GM15510 (cell line): ENCODE data around the gene OBSL1.

ENCODE experiments used
- POLR2A ChIP-seq: IDR thresholded peaks from 3 replicates; pipeline ENCODE4 v1.6.1; 2011; ENCODE audit warnings: borderline replicate concordance; ENCODE audit not compliant: insufficient read length; ENCODE audit errors: extremely low read depth

OBSL1 gene

GRCh38 chr2:219514196-219514761 lies 57.1 kb downstream of the OBSL1 start, which contains the start of gene ASIC4:
ASIC4 (plus strand) TSS chr2:219514482; CDS start chr2:219514725, 243 bp downstream.
- no peak for TF ChIP-seq POLR2A

- TF ChIP-seq POLR2A: no peak
Observed at GRCh38 chr2:219513787-219514186, 57.6 kb downstream of the OBSL1 start.

- no peak for TF ChIP-seq POLR2A
Observed at GRCh38 chr2:219512524-219513216, 58.7 kb downstream of the OBSL1 start.

GRCh38 chr2:219511547-219512325 lies 59.6 kb downstream of the OBSL1 start:
- no peak for TF ChIP-seq POLR2A

- no peak for TF ChIP-seq POLR2A
Observed at GRCh38 chr2:219510512-219511135, 60.7 kb downstream of the OBSL1 start.

GRCh38 chr2:219509780-219510511 lies 61.4 kb downstream of the OBSL1 start:
- TF ChIP-seq POLR2A: no peak

- TF ChIP-seq POLR2A: no peak
Observed at GRCh38 chr2:219508971-219509779, 62.2 kb downstream of the OBSL1 start.

GRCh38 chr2:219508444-219508734 lies 63.0 kb downstream of the OBSL1 start:
- TF ChIP-seq POLR2A: no peak

- no peak for TF ChIP-seq POLR2A
Observed at GRCh38 chr2:219507581-219508443, 63.5 kb downstream of the OBSL1 start.

GRCh38 chr2:219506802-219507526 lies 64.4 kb downstream of the OBSL1 start:
- no peak for TF ChIP-seq POLR2A

GRCh38 chr2:219506153-219506801 lies 65.1 kb downstream of the OBSL1 start:
- TF ChIP-seq POLR2A: no peak

- TF ChIP-seq POLR2A: no peak
Observed at GRCh38 chr2:219505585-219505984, 65.8 kb downstream of the OBSL1 start.
